ENCODE results near the gene SLIT1.

SLIT1 gene

DNA sequence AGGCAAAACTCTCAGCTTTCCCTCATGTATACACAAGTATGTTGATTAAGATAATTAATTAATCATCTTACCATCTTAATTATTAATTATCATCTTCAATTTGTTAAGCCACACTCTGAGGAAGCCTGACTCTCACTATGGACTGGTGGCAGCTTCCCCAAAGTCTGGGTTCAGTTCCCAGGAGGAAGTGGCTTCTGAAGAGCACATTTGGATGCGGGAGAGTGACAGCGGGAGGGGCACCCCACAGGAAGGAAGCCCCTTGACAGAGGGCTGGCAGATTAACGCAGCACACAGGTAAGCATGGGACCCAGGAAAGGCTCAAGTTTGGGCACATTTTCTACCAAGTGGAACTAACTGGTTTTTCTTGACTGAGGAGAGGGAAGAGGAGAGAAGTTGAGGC, 13.4 kb upstream of the SLIT1 start:
- DNase-seq = no peak

DNA sequence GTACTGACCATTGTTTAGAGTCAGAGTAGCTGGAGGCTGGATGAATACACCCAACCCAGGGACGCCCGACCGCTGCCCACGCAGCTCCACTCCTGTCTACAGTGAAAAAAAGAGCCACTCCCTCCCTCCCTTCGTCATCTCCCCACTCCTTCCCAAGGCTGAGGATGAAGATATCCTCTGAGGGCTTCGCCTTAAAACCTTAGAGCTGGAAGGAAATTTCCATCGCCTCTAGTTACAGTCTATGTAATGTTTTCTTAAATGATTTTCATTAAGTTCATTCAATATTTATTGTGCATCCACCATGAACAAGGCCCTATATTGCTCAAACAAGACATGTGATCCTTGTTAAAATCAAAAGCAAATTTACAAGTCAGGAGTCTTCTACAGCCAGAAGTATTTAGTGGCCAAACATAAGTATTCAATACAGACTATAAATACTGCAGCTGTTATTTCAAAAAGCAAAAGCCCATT, 11.3 kb upstream of the SLIT1 start:
- DNase-seq = no peak

DNA sequence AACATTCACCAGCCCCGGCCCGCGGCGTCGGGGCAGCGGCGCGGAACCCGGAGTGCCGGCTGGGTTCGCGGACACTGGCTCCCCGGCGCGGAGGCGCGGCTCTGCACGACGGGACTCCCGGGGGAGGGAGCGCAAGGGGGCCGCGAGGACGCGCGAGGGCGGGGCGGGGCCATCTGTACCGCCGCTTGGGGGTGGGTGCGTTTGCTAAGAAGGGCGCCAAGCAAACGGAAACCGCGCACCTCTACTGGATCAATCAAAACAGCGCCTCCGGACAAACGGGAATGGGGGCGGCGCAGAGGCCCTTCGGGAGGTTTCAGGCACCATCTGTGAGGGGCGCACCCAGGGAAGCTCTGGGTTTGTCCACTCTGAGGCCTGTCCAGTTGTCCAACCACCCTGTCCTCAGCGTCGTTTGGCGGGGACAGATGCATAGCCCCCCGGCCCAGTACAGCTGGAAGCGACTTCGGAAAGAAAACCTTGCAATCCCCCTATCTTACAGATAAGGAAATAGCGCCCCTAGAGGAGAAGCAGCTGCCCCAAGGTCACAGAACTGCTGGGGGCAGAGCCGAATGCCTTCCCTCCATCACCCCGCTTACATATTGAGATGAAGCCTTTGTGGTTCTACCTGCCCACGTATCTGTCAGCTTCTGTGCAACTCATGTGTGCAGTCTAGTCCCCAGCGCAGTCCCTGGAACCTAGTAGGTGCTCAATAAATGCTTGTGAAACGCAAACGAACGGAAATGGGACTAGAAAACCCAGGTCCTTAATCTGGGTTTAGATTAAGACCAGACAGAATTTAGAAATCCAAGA, 10.7 kb upstream of the SLIT1 start:
- peak; percentile 75 for DNase-seq

DNA sequence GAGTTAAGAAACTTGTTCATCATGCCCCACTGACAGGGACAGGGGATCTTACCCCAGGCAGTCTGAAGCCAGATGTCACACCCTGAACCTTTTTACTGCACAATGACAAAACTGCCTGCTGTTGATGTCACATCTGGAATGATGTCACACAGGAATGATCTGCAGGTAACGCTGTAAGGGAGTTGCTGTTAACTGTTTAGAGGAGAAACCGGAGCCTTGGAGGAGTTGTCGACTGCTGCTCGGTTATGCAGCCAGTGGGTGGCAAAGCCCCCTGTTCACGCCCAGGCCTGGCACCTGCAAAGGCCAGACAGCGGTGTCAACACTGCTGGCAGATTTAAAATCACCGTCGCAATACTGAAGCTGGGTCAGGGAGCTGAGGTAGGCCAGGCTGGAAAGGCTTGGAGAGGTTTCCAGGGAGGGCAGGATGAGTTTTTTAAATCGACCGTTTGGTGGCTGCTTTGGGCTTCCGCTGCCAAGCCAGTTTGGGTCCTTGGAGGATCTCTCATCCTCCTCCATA, 10.0 kb upstream of the SLIT1 start:
- DNase-seq = no peak

DNA sequence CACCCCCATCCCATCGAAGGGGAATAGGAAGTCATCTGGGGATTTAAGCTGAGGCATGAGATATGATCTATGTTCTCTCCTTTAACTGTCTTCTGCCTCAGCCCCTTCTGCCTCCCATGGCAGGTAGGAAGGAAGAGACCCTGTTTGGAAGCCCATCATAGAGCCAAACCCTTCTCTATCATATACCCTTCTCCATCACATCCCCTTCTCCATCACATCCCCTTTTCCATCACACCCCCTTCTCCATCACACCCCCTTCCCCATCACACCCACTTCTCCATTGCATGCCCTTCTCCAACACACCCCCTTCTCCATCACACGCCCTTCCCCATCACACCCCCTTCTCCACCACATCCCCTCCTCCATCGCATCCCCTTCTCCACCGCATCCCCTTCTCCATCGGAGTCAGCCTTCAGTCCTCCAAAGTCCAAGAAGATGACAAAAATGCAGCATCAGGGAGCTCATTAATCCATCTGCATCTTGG, 7.2 kb upstream of the SLIT1 start:
- DNase-seq = no peak

DNA sequence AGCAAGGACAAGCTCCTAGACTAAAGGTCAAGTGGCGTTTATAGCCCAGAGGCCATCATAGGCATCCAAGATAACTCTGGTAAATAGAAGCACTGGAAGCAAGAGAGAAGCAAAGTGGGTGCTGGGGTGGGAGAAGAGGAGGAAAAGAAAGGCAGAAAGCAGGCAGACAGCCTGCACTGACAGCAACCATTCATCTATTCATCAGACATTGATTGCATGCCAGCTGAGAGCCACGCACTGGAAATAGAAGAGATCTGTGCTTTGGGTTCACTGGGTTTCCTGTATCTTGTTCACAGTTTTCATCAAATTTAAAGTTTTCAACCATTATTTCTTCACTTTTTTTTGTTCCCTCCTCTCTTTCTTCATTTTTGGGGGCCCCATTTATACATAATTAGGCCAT, 4.7 kb upstream of the SLIT1 start:
- DNase-seq = no peak

DNA sequence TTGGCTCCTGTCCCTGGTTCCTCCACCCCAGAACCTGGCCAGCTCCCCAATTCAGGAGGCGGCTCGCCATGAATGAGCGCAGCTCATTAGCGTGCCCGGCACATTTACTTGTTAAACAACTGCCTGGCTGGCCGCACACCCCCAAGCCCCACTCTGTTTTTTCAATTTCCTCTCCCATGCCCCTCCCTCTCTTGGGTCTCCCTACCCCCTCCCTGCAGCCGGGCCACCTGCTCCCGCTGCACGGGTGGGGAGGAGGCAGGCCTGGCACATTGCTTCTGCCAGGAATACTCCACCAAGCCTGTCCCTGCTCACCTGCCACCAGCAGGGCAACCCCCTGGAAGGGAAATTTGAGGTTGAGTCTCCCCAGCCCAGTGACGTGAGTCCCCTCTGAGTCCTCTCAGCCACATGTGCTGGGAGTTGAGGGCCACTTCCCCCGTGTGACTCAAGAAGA, 2.5 kb upstream of the SLIT1 start:
- DNase-seq = no peak

DNA sequence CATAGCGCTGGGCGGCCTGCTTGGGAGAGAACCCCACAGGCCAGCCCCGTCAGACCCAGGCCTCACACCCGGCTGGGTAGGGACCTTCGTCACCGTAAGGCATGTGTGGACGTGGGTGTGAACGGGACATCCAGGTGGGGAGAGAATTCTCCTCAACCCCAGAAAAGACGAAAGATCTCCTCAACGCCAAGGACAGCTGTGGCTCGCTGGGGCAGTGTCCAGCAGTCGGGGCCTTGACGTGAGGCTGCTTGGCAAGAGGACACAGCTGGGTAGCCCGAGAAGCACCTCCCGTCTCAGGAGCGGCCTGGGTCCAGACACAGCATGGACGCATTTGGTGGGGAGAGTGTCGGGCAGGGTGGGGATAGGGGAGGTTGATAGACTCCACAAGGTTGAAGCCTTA, 1.2 kb upstream of the SLIT1 start:
- DNase-seq = no peak

DNA sequence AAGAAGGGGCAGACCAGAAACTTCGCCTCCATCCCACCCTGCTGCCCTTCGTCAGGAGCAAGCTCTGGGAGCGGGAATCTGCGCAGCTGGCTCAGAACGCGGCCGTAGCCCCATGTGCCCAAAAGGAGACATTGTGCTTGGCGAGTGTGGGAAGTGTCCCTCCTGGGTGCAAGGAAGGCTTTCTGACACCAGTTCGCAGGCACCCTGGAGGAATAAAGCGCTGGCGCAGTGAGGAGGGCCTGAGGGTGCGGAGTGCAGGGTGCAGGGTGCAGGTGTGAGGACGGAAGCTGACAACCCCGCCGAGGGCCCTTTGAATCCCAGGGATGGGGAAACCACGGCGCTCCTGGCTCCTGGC, 811 bp downstream of the SLIT1 start:
- DNase-seq = no peak

DNA sequence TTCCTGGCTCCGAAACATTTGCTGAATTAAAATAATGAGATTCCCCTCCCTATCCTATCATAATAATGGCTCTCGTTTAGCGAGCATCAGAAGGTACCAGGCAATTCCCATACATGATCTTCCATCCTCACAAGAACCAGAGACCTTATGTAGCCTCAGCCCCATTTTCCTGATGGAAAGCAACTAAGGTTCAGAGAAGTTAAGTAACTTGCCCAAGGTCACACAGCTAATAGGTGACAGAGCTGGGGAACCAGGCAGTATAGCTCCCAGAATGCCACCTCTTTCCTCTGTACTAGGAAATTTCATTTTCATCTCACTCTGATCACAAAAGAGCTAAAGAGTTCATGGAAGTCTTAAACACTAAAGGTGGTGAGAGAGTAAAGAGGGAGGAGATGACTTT, 2.4 kb downstream of the SLIT1 start:
- no peak for DNase-seq

DNA sequence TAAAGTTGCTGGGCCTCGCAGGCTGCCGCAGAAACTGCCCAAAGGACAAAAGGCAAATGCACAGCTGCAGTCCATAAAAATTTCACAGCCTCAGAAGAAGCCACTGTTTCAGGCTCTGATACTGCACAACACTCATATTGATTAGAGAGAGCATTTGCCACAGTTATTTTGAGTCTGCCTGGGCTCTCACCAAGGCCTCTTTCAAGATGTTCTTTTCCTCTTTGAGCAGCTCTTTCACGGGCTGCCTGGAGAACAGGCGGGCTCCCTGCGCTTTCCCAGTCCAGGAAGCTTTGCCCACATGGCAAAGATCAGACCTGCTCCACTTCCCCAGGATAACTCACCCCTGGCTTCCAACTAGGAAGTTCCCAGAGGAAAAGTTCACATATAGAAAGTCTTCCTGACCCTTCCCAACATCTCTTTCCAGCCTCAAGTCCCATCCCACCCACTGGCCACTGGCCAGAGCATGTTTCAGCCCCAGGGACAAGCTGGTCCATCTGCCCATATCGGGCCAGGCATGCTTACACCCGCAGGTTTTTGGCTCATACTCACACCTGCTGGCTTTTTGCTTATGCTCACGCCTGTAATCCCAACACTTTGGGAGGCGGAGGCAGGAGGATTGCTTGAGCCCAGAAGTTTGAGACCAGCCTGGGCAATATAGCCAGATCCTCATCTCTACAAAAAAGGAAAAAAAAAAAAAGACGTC, 3.3 kb downstream of the SLIT1 start:
- DNase-seq = no peak

DNA sequence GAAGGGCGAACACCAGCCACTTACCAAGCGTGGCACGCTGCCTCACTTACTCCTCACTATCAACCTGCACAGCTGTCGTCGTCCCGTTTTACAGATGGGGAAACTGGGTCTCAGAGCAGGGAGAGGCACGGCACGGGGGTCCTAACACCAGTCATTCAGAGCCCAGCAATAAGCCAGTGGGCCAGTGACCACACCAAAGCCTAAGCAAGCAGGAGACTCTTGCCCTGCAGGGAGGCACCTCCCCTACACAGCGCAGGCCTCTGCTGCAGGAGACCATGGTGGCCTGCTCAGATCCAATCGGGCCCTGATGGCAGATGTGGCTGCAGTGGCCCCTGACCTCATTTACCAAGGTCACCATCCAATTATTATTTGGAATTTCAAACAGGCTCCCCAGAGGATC, 4.8 kb downstream of the SLIT1 start:
- DNase-seq = no peak

DNA sequence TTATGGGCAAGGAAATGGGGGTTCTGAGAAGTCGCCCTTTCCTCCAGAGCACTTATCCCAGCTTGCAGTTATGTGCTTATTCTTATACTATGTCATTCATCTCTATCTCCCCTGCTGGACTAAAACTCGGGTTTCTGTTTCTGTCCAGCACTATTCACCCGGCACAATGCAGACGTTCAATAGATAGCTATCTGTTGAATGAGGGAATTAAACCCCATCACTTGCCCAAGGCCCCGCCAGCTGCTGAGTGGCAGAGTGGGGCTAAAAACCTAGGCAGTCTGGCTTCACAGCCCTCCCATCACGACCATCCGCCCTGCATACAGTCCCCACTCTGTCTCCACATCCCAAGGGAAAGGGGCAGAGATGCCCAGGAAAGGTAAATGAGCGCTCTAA, 5.4 kb downstream of the SLIT1 start:
- DNase-seq = no peak

DNA sequence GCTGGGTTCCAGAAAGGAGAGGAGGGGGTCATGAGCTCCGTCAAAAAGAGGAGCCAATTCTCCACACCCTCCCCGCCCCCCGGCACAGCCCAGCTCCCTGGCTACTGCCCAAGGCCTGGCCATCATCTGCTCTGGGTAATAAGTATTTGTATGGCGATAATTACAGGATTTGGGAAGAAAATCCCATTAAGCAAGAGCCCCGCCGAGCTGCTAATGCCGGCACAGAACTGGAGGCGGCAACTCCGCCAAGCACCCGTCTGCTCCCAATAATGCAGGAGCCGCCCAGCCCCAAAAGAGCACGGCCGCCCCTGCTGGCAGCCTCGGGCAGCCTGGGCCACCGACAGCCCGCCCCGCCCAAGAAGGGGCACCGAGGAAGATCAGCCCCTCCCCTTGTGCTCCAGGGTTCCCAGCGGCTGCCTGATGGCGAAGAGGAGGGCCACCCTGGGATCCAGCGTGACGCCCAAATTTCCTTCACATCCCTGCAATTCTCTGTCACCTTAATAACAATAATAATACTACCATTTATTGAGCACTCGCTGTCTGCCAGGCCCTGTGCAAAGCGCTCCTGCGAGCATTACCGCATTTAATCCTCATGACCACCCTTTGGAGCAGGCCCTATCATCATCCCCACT, 5.9 kb downstream of the SLIT1 start:
- no peak for DNase-seq

DNA sequence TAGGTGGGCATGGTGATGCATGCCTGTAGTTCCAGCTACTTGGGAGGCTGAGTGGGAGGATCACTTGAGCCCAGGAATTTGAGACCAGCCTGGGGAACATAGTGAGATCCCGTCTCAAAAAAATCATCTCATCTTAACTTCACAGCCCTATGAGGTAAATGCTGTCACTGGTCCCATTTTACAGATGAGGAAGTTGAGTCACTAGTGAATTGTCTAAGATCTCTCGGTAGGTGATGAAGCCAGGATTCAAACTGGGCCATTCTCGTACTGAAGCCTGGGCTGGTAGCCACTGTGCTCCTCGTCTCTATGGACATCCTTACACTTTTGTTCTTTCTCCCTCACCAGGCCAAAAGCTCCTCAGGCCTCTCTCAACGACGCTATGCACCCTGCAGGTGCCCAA, 6.4 kb downstream of the SLIT1 start:
- no peak for DNase-seq

DNA sequence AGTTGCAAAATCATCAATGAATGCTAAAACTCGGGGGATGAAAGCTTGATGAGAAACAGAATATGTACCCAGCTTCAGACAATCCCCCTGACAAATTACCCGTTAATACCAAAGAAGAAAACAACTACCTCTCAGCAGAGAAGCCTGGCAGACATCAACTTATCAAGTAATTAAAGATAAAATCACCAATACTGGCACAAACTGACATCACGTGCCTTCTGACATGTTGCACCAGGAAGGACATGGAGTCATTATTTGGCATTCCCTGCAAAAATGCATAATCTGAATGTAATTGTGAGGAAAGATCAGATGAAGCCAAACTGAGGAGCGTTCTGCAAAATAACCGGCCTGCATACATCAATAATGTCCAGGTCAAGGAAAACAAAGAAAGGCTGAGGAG, 7.7 kb downstream of the SLIT1 start:
- DNase-seq = no peak

DNA sequence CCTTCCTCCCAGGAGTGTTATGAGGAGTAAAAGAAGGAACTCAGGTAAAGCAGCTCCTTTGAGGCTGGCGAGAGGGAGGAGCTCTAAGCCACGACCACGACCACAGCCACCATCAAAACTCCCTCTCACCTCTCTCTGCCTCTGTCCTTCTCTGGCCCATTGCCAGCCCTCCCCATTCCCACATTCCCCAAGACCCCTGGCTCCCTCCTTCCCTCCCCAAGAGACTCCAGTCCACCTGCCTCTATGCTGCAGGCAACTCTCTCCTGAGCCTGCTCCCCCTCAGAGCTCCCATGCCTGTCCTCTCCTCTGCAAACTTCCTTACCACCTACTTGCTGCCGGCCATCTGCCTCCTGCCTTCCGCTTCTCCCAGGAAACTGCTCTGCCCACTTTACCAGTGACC, 9.5 kb downstream of the SLIT1 start:
- no peak for DNase-seq

DNA sequence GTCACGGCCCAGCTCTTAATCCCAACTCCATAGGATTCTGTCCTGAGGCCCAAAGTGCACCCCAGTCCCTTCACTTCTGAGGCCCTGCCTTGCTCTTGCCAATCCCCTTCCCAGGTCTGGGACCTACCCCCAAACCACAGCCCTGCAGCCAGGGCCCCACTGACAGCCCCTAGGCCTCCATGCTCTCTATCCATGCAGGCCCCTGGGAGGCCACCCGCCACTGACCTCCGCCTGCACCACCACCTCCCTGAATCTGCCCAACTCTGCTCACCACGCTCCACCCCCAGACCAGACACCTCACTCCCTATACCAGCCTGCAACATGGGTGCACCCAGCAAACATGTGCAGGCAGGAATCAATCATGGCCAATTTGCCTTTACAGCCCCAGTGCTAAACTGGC, 10.2 kb downstream of the SLIT1 start:
- no peak for DNase-seq

DNA sequence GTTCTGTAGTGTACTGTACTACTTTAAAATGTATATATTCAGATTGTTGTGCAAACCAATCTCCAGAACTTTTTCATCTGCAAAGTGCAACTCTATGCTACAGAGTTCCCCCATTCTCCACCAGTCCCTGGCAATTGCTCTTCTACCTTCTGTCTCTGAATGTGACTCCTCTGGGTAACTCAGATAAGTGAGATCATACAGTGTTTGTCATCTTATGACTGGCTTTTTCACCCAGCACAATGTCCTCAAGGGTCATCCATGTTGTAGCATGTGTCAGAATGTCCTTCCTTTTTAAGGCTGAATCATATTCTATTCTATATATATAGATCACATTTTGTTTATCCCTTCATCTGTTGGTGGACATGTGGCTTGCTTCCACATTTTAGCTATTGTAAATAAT, 10.8 kb downstream of the SLIT1 start:
- no peak for DNase-seq

DNA sequence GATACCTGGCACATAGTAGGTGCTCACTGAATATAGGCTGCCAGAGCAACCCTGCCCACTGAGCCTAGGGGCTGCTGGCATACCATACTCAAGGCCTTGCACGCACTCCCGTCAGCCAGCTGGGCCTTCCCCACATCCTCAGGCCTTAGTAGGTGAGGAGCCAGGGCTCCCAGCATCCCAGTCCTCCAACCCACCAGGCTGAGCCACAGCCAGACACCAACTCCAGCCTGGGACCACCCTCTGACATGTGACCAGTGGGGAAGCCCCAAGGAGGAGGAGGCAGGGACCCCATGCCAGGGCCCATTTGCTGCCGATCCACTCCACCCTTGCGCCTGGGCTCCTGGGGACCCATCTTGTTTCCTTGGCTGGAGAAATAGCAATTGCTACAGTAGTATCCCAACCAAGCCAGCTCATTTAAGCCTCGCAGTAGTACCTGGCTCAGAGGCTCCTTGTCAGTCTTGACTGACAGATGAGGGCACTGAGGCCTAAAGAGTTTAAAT, 11.4 kb downstream of the SLIT1 start:
- DNase-seq = no peak

DNA sequence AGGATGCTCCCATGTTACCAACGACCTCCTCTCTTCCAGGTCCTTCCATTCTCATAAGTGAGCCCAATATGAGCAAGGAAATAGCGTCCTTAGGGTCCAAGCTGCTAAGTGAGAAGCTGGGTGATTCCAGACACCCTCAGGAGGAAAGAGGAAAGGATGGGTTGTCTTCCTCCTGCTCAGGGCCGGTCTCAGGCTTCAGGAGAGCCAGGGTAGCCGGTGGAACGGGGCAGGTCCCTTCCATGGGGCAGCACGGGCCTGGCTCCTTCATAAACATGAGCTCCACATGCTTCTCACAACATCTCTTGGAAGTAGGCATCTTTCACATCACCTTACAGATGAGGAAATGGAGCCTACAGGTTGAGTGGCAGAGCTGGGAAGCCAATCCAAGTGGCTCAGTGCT, 12.7 kb downstream of the SLIT1 start:
- no peak for DNase-seq

DNA sequence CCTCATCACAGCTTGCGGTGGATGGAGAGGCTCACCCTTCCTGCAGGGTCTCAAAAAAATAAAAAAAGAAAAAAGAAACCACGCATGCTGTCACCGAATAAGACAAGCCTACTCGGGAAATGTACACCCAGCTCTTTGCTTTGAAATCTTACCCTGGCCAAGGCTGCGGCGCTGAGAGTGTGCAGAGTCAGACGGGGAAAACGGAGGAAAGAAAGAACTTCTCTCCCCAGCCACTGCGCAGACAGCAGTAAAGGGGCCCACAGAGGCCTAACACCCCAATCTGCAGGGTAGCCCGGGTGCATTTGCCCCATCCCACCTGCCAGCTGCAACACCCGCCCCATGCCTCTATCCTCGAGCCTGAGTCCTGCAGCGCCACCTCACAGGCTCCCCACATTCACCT, 14.8 kb downstream of the SLIT1 start:
- no peak for DNase-seq

DNA sequence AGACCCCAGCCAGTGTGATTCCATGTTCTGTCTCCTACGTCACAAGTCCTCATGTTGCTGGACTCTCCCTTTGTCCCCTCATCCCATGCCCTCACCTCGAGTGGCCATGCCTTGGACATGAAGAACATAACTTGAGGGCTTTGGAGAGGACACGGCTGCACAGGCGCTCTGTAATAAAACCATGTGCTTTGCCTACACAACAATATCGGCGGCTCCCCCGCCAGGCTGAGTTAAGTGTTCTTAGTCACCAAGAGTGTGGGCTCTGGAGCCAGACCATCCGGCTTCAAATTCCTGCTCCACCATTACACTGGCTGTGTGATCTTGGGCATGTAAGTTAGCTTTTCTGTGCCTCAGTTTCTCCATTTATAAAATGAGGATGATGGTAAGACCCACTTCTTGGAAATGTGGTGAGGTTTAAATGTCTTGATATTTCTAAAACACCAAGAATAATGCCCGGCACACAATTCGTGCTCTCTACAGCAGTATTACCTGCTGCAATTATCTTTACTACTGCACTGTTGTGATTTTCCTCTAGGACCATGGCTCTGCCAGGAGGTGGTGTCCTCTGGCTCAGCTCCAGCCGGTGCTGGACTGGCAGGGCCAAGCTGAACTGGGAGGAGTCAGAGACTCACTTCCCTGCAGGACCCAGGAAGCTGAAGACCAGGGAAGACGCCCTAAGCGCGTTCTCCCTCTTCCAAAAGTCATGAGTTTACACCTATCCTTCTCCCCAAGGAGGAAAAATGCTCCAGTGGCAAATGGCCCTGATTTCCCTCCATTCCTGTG, 15.7 kb downstream of the SLIT1 start:
- DNase-seq = no peak

Measured in stimulated activated CD8-positive, alpha-beta memory T cell treated with anti-CD3 and anti-CD28 coated beads, Interleukin-4, amount 100 ng/mL, for 48 hours (primary cell).